GDM1 (cell line): Measurements from ENCODE around the gene TRAFD1.
"Not testable (repeated sequence)": the region's sequence is repeated elsewhere in the genome, so short reads cannot be mapped to it uniquely, and the experiment has no call there.

ENCODE experiments used
- DNase-seq: peaks from one replicate; lab custom pipeline; 2025; lab: John Stamatoyannopoulos, UW

TRAFD1 gene

GRCh38 chr12:112158461-112159145 lies 33.2 kb downstream of the TRAFD1 start:
- not testable (repeated sequence) for DNase-seq

- no peak for DNase-seq
Measured at GRCh38 chr12:112159146-112159541, 33.8 kb downstream of the TRAFD1 start.

DNA sequence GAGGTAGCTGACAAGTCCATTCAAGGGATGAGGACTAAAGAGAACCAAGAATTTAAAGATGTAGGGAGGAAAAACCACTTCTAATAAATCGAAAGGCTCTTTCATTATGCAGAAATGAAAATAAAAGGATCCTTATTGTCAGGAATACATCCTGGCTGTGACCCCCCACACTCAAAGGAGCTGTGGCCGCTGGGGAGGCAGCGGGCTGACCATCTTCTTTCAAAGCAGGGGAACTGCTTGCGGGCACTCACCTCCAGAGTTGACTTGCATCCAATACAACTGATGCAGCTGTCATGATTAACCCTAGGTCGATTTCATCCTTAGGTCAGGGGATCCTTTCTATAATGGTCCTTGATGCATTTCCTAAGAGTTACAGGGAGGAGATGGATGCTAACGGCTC lies 35.3 kb downstream of the TRAFD1 start:
- DNase-seq: no peak

DNA sequence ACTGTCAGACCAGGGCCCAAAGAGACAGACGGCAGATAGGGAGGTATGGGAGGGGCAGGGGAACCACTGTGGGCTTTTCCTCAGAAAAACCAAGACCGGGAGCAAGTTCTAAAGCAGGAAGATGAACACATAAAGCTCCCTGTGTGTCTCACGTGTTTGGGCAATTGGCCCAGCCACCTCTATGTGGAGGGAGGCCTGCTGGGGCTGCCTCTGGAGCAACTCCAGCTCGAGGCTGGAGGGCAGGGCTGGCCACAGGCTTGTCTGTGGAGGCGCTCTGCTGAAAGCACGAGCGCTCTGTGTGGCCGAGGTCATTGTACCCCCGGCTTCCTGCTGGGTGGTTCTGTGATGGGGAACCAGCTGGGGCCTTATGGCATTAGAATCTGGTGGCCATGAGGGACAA lies 36.4 kb downstream of the TRAFD1 start:
- DNase-seq: no peak

- DNase-seq: no peak
Measured at GRCh38 chr12:112162241-112162790, 37.0 kb downstream of the TRAFD1 start.

DNA sequence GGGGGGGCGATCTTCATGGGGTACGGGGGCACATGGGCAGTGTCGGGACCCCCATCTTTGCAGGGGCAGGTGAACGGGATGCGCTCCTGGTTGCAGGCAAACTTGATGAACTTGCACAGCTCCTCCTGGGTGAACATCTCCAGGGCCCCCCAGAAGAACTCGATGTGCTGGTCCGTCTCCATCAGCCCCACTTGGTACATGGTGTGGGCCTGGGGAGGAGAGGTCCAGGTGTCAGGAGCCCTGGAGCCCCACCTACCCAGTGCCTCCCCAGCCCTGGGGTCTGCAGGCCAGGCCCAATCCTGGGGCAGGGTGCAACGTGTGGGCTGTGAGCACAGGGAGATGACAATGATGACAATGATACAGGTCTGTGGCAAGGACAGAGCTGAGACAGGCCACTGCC lies 37.7 kb downstream of the TRAFD1 start:
- DNase-seq: no peak

DNA sequence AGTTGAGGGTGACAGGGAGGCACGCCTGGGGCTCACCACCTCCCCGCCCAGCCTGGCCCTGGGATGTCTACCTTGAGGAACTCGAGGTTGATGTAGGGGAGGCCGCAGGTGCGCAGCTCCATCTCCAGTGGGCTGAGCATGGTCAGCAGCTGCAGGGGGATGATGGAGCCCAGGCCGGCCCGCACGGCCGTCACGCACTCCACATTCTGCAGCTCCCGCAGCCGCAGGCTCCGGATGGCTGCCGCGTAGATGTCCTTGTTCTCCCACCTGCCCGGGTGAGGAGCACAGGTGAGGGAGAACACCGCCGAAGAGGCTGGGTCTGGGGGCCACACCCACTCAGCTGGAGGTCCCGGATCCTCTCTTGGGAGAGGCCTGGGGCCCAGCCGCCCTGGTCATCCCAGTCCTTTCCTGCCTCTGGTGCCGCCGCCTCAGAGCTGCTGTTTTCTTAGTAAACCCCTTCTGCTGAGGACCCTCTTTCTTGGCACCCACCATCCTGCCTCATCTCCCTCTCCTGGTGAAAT lies 38.2 kb downstream of the TRAFD1 start:
- no peak for DNase-seq

- no peak for DNase-seq
Measured at GRCh38 chr12:112164011-112164660, 38.8 kb downstream of the TRAFD1 start.

- no peak for DNase-seq
Measured at GRCh38 chr12:112165624-112166023, 40.3 kb downstream of the TRAFD1 start.

- DNase-seq: no peak
Measured at GRCh38 chr12:112166051-112167015, 41.0 kb downstream of the TRAFD1 start.

- no peak for DNase-seq
Measured at GRCh38 chr12:112167031-112167461, 41.7 kb downstream of the TRAFD1 start.

GRCh38 chr12:112167718-112168525 lies 42.6 kb downstream of the TRAFD1 start:
- no peak for DNase-seq

GRCh38 chr12:112168561-112168971 lies 43.2 kb downstream of the TRAFD1 start:
- DNase-seq: no peak

- DNase-seq: no peak
Measured at GRCh38 chr12:112169161-112169872, 44.0 kb downstream of the TRAFD1 start.

- no peak for DNase-seq
Measured at GRCh38 chr12:112169966-112170365, 44.6 kb downstream of the TRAFD1 start.

GRCh38 chr12:112170376-112170775 lies 45.0 kb downstream of the TRAFD1 start:
- no peak for DNase-seq

GRCh38 chr12:112170971-112171596 lies 45.7 kb downstream of the TRAFD1 start:
- no peak for DNase-seq

GRCh38 chr12:112172556-112173324 lies 47.4 kb downstream of the TRAFD1 start:
- DNase-seq: no peak
